ENCODE data around the gene SPATC1L.

The SPATC1L gene

GRCh38 chr21:46119637-46120271 lies 64.5 kb downstream of the SPATC1L start:
- in situ Hi-C loops (cut with MboI; ENCODE audit: low pct_unique_long_range_greater_than_20kb, low sequenced_read_pairs, unreplicated experiment), result no loop called here
- DNase-seq (ENCODE audit: low spot score), result no peak

GRCh38 chr21:46119144-46119636 lies 65.1 kb downstream of the SPATC1L start:
- no peak for DNase-seq (ENCODE audit: low spot score)
- in situ Hi-C loops (cut with MboI; ENCODE audit: low pct_unique_long_range_greater_than_20kb, low sequenced_read_pairs, unreplicated experiment), result no loop called here
- no peak for TF ChIP-seq CTCF (IDR thresholded peaks at IDR 0.05; ENCODE audit: extremely low read depth, insufficient read depth, missing control alignments)

More at GRCh38 chr21:46119637-46120271, 64.5 kb downstream of the SPATC1L start:
- TF ChIP-seq CTCF (IDR thresholded peaks at IDR 0.05; ENCODE audit: extremely low read depth, insufficient read depth, missing control alignments), result no peak

- in situ Hi-C loops (cut with MboI; ENCODE audit: low pct_unique_long_range_greater_than_20kb, low sequenced_read_pairs, unreplicated experiment), result no loop called here
- no peak for DNase-seq (ENCODE audit: low spot score)
- TF ChIP-seq CTCF (IDR thresholded peaks at IDR 0.05; ENCODE audit: extremely low read depth, insufficient read depth, missing control alignments), result no peak
These were observed 65.7 kb downstream of the SPATC1L start for GRCh38 chr21:46118316-46119143.

- no peak for DNase-seq (ENCODE audit: low spot score)
- TF ChIP-seq CTCF (IDR thresholded peaks at IDR 0.05; ENCODE audit: extremely low read depth, insufficient read depth, missing control alignments), result no peak
- in situ Hi-C loops (cut with MboI; ENCODE audit: low pct_unique_long_range_greater_than_20kb, low sequenced_read_pairs, unreplicated experiment), result no loop called here
These were observed 66.5 kb downstream of the SPATC1L start for GRCh38 chr21:46117586-46118315.

GRCh38 chr21:46116776-46117585 lies 67.3 kb downstream of the SPATC1L start:
- in situ Hi-C loops (cut with MboI; ENCODE audit: low pct_unique_long_range_greater_than_20kb, low sequenced_read_pairs, unreplicated experiment), result no loop called here
- TF ChIP-seq CTCF (IDR thresholded peaks at IDR 0.05; ENCODE audit: extremely low read depth, insufficient read depth, missing control alignments), result no peak

More at GRCh38 chr21:46116776-46117585, 67.3 kb downstream of the SPATC1L start:
- DNase-seq (ENCODE audit: low spot score), result no peak
